ENCODE results near the gene KLHL22. TPM values are rescaled to one million over a fixed set of nuclear protein-coding genes. Genes with fewer than 3 reads are reported as not detected.

Gene KLHL22
- total and polyA plus RNA-seq, 2 of the 13 experiments (the other 11 are each of a cell fraction or from before 2014, with no cell fraction given), result 10.9 to 14.8 TPM

- Histone ChIP-seq H4K20me1 (ENCODE audit: insufficient read depth, low read length) (no peaks in the 10 kb centered on the region), H3K4me1 (ENCODE audit: insufficient read depth, low read length) (peaks cover 65% of the 10 kb centered on the region), H3K4me3 (replicated peaks in 1 of 3; ENCODE audit: insufficient read depth in 1 of 3, low read depth in 2 of 3, low read length in 3 of 3) (0 out of 6 replicates have a peak overlapping the region, but pooled peaks of 1 of the 3 experiments have one; percentile 3), H3K4me2 (ENCODE audit: low read depth, low read length) (peak overlapping the region; percentile 52; the same call in 1 of the 2 replicates), H3K9me3 (ENCODE audit: low read length) (no peaks in the 10 kb centered on the region), H3K27ac (ENCODE audit: extremely low read length, insufficient read depth, low read length) (no peak overlapping the region), H3K36me3 (replicated peaks in 1 of 2; ENCODE audit: control insufficient read depth in 1 of 2, insufficient read depth in 2 of 2, low read length in 2 of 2) (no peaks in the 10 kb centered on the region), H3K79me2 (ENCODE audit: insufficient read depth, low read length) (no peaks in the 10 kb centered on the region), H2AFZ (ENCODE audit: low read length) (no peak overlapping the region), H3K27me3 (ENCODE audit: control insufficient read depth in 1 of 2, insufficient read depth in 2 of 2, low read length in 2 of 2) (no peaks in the 10 kb centered on the region; a peak in 2 of 5 replicates), H3K9ac (ENCODE audit: insufficient read depth, low read depth, low read length) (no peak overlapping the region)
- 43% methylated on average over 10 of the region's 11 CpGs for WGBS (ENCODE audit: low lambda C conversion rate)
- no TSS peak for BruUV-seq (replicated peaks)
- POLR2A ChIA-PET, result interaction anchor here (1.0 kb wide), 1 partner anchor 20 kb away, joined by 3 read pairs; no protein-coding TSS in a partner anchor
- intact Hi-C loops (cut with micrococcal nuclease; ENCODE audit: unreplicated experiment) (loop anchor here (10.0 kb wide), 1 partner anchor 75 kb away; the partner anchor contains the start of gene KLHL22), in situ Hi-C loops (cut with HindIII; ENCODE audit: extremely low pct_ligation_motif_present, low pct_unique_long_range_greater_than_20kb) (loop anchor here (5.0 kb wide), 1 partner anchor 37 kb away; no protein-coding TSS in a partner anchor)
- TF ChIP-seq ZBTB38 (CRISPR knock-in tag; IDR thresholded peaks at IDR 0.05) (0 out of 2 replicates have a peak, but pooled peaks have one; percentile 45), TGIF2 (CRISPR knock-in tag; IDR thresholded peaks at IDR 0.05) (no peak), ZFY (CRISPR knock-in tag; IDR thresholded peaks at IDR 0.05) (0 out of 2 replicates have a peak, but pooled peaks have one; percentile 18)
- DNase-seq (ENCODE audit: low spot score) (no peak), ATAC-seq (no peak), FAIRE-seq (no peak)
- CTCF ChIA-PET (ENCODE audit: low intra/inter-chr PET ratio, low total read pairs), result interaction anchor here (1.6 kb wide), 1 partner anchor 36 kb away, joined by 5 read pairs; no protein-coding TSS in a partner anchor
Observed at GRCh38 chr22:20420157-20420842, 75.3 kb downstream of the KLHL22 start.

GRCh38 chr22:20419664-20419951 lies 76.0 kb downstream of the KLHL22 start:
- Histone ChIP-seq H3K4me2 (ENCODE audit: low read depth, low read length) (no peak overlapping the region), H3K4me3 (replicated peaks in 1 of 3; ENCODE audit: insufficient read depth in 1 of 3, low read depth in 2 of 3, low read length in 3 of 3) (no peak overlapping the region), H4K20me1 (ENCODE audit: insufficient read depth, low read length) (no peaks in the 10 kb centered on the region), H3K27ac (ENCODE audit: extremely low read length, insufficient read depth, low read length) (no peak overlapping the region), H3K9ac (ENCODE audit: insufficient read depth, low read depth, low read length) (no peak overlapping the region), H3K27me3 (ENCODE audit: control insufficient read depth in 1 of 2, insufficient read depth in 2 of 2, low read length in 2 of 2) (no peaks in the 10 kb centered on the region; a peak in 2 of 5 replicates), H3K9me3 (ENCODE audit: low read length) (no peaks in the 10 kb centered on the region), H3K79me2 (ENCODE audit: insufficient read depth, low read length) (no peaks in the 10 kb centered on the region), H3K36me3 (replicated peaks in 1 of 2; ENCODE audit: control insufficient read depth in 1 of 2, insufficient read depth in 2 of 2, low read length in 2 of 2) (no peaks in the 10 kb centered on the region), H2AFZ (ENCODE audit: low read length) (no peak overlapping the region), H3K4me1 (ENCODE audit: insufficient read depth, low read length) (peaks cover 65% of the 10 kb centered on the region)
- in situ Hi-C loops (cut with HindIII; ENCODE audit: extremely low pct_ligation_motif_present, low pct_unique_long_range_greater_than_20kb) (loop anchor here (10.0 kb wide), 1 partner anchor 155 kb away; no protein-coding TSS in a partner anchor), intact Hi-C loops (cut with micrococcal nuclease; ENCODE audit: unreplicated experiment) (no loop called here)
- WGBS (ENCODE audit: low lambda C conversion rate), result 24% methylated on average over 2 of the region's 2 CpGs
- FAIRE-seq (no peak), DNase-seq (ENCODE audit: low spot score) (no peak), ATAC-seq (no peak)
- 0 out of 4 replicates have a peak, but pooled peaks of 1 of the 2 experiments have one; percentile 6 for TF ChIP-seq NR2F1 (CRISPR knock-in tag; IDR thresholded peaks at IDR 0.05)
- no peak for TF ChIP-seq ZNF292 (CRISPR knock-in tag; IDR thresholded peaks at IDR 0.05; ENCODE audit: borderline replicate concordance, low read depth)
- POLR2A ChIA-PET, result interaction anchor here (1.0 to 2.3 kb wide), 2 partner anchors 21 to 37 kb away, joined by 3 to 8 read pairs; no protein-coding TSS in a partner anchor
- CTCF ChIA-PET (ENCODE audit: low intra/inter-chr PET ratio, low total read pairs), result interaction anchor here (2.7 kb wide), 1 partner anchor 36 kb away, joined by 66 read pairs; no protein-coding TSS in a partner anchor
- no TSS peak for BruUV-seq (replicated peaks)

Data from HepG2 (cell line).